Brain microvascular endothelial cell (primary cell): ENCODE results near the gene R3HDM4.

ENCODE experiments used
- DNase-seq: peaks from one replicate; pipeline ENCODE4 v3.0.0-alpha.2; 2020
- H3K27ac ChIP-seq: fragments of 250-450 bp; sonication (Bioruptor Pico); 2 replicates; pipeline ENCODE4 v1.5.1; 2020; ENCODE audit warnings: mild to moderate bottlenecking, moderate library complexity
- H3K27me3 ChIP-seq: fragments of 250-450 bp; sonication (Bioruptor Pico); replicated peaks from 2 replicates; pipeline ENCODE4 v1.5.1; 2020; ENCODE audit warnings: mild to moderate bottlenecking
- H3K36me3 ChIP-seq: fragments of 250-450 bp; sonication (Bioruptor Pico); replicated peaks from 2 replicates; pipeline ENCODE4 v1.5.1; 2020; ENCODE audit warnings: mild to moderate bottlenecking
- H3K4me3 ChIP-seq: 2 replicates; pipeline ENCODE4 v1.5.1; 2011; ENCODE audit warnings: low read depth, mild to moderate bottlenecking, control low read depth, low read length, moderate library complexity
- CTCF ChIP-seq: IDR thresholded peaks from 2 replicates; pipeline ENCODE4 v1.5.1; 2011; ENCODE audit warnings: low read depth, mild to moderate bottlenecking, moderate library complexity, low read length, control low read depth, inconsistent platforms; ENCODE audit errors: missing control alignments
- in situ Hi-C: cut with HindIII; loops from 2 replicates; pipeline ENCODE4 v1.10.0; 2017; ENCODE audit warnings: low sequenced_read_pairs, low pct_ligation_motif_present

The R3HDM4 gene

GRCh38 chr19:902093-902370 lies 11.0 kb downstream of the R3HDM4 start:
- H3K4me3 ChIP-seq: no peak overlapping the region
- DNase-seq: no peak
- H3K27ac ChIP-seq: no peak overlapping the region
- H3K36me3 ChIP-seq: peaks cover 25% of the 10 kb centered on the region
- in situ Hi-C loops: no loop called here
- H3K27me3 ChIP-seq: no peaks in the 10 kb centered on the region
- TF ChIP-seq CTCF: no peak

GRCh38 chr19:901216-902092 lies 11.6 kb downstream of the R3HDM4 start:
- peaks cover 25% of the 10 kb centered on the region for H3K36me3 ChIP-seq
- in situ Hi-C loops: no loop called here
- H3K27ac ChIP-seq: no peak overlapping the region

GRCh38 chr19:900302-901111 lies 12.5 kb downstream of the R3HDM4 start:
- no peak overlapping the region for H3K4me3 ChIP-seq
- in situ Hi-C loops: no loop called here
- peaks cover 27% of the 10 kb centered on the region for H3K36me3 ChIP-seq
- TF ChIP-seq CTCF: no peak
- no peaks in the 10 kb centered on the region for H3K27me3 ChIP-seq
- no peak for DNase-seq
- H3K27ac ChIP-seq: no peak overlapping the region

More at GRCh38 chr19:901216-902092, 11.6 kb downstream of the R3HDM4 start:
- Histone ChIP-seq H3K4me3 (no peak overlapping the region), H3K27me3 (no peaks in the 10 kb centered on the region)
- no peak for TF ChIP-seq CTCF
- DNase-seq: no peak

GRCh38 chr19:900043-900301 lies 13.0 kb downstream of the R3HDM4 start:
- Histone ChIP-seq H3K27me3 (no peaks in the 10 kb centered on the region), H3K36me3 (peaks cover 27% of the 10 kb centered on the region), H3K27ac (no peak overlapping the region), H3K4me3 (no peak overlapping the region)
- in situ Hi-C loops: no loop called here
- TF ChIP-seq CTCF: no peak
- no peak for DNase-seq

DNA sequence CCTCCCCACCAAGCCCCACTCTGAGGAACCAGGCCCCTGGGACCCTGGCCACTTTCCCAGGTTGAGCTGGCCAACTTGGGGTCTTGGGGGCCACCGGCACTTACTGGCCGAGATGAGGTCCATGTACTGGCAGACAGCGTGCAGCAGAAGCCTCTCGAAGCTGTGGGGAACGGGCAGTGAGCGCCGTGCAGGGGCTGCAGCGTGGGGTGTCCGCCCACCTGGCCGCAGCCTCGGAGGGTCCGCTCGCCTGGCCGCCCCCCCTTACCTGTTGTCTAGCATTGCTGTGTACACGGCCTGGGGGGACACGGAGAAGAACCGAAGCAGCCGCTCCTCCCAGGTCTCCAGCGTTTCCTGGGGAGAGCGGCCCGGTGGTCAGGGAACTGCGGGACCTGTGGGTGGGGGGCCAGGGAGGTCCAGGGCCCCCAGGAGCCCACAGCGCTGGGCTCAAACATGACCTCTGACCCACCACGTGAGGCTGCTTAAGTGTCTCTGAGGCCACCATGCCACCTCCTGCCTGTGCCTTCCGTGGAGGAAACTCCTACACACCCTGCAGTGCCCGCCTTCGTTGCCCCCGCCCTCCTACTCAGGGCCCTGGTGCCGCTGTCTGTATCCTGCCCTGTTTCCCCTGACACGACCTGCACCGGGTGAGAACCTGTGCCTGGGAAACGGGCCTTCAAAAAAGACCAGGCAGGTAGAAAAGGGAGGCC lies 13.5 kb downstream of the R3HDM4 start:
- in situ Hi-C loops: no loop called here
- no peaks in the 10 kb centered on the region for H3K27me3 ChIP-seq
- no peak overlapping the region for H3K4me3 ChIP-seq
- DNase-seq: no peak
- H3K36me3 ChIP-seq: peaks cover 27% of the 10 kb centered on the region
- no peak for TF ChIP-seq CTCF
- no peak overlapping the region for H3K27ac ChIP-seq
